ENCODE data around the gene RHBDL3. TPM values are rescaled to one million over a fixed set of nuclear protein-coding genes. Genes with fewer than 3 reads are reported as not detected.

Gene RHBDL3
- total and polyA plus RNA-seq, 2 experiments from 2014 or later: 0.28 to 0.70 TPM

GRCh38 chr17:32275060-32276042, 9.7 kb downstream of the RHBDL3 start:
- peak; percentile 72 for DNase-seq (ENCODE audit: low spot score)
- no peak overlapping the region for H3K4me3 ChIP-seq
- no peak overlapping the region for H3K27ac ChIP-seq
- H3K36me3 ChIP-seq (replicated peaks; ENCODE audit: insufficient read depth, low read depth): no peaks in the 10 kb centered on the region
- H3K4me2 ChIP-seq: no peak overlapping the region
- H4K20me1 ChIP-seq (ENCODE audit: insufficient read depth, poor library complexity, severe bottlenecking): no peaks in the 10 kb centered on the region
- H2AFZ ChIP-seq: no peak overlapping the region
- no peak for TF ChIP-seq EZH2 (IDR thresholded peaks at IDR 0.05; ENCODE audit: borderline replicate concordance)
- TF ChIP-seq EZH2phosphoT487 (IDR thresholded peaks at IDR 0.05; ENCODE audit: low read depth, severe bottlenecking, unreplicated experiment): no peak
- TF ChIP-seq CTCF (IDR thresholded peaks at IDR 0.05; ENCODE audit: poor library complexity): no peak
- H3K4me1 ChIP-seq (ENCODE audit: insufficient read depth): no peaks in the 10 kb centered on the region
- peaks cover 33% of the 10 kb centered on the region for H3K27me3 ChIP-seq
- WGBS (ENCODE audit: low lambda C conversion rate, missing lambda C conversion rate): 52% methylated on average over 15 of the region's 19 CpGs
- H3K9me3 ChIP-seq (ENCODE audit: low read depth): no peaks in the 10 kb centered on the region
- no peaks in the 10 kb centered on the region for H3K9me2 ChIP-seq (replicated peaks; ENCODE audit: insufficient read depth)
- H3K79me2 ChIP-seq: no peaks in the 10 kb centered on the region

GRCh38 chr17:32276171-32276601, 10.6 kb downstream of the RHBDL3 start:
- DNase-seq (ENCODE audit: low spot score): no peak

GRCh38 chr17:32277284-32277683, 11.7 kb downstream of the RHBDL3 start:
- 63% methylated on average over 6 of the region's 6 CpGs for WGBS (ENCODE audit: low lambda C conversion rate, missing lambda C conversion rate)
- Histone ChIP-seq H3K9me2 (replicated peaks; ENCODE audit: insufficient read depth) (no peaks in the 10 kb centered on the region), H3K4me1 (ENCODE audit: insufficient read depth) (no peaks in the 10 kb centered on the region), H3K79me2 (no peaks in the 10 kb centered on the region), H3K9me3 (ENCODE audit: low read depth) (no peaks in the 10 kb centered on the region), H3K27me3 (peaks cover 23% of the 10 kb centered on the region), H4K20me1 (ENCODE audit: insufficient read depth, poor library complexity, severe bottlenecking) (no peaks in the 10 kb centered on the region), H3K27ac (no peak overlapping the region), H2AFZ (no peak overlapping the region), H3K4me2 (no peak overlapping the region), H3K4me3 (no peak overlapping the region), H3K36me3 (replicated peaks; ENCODE audit: insufficient read depth, low read depth) (no peaks in the 10 kb centered on the region)
- peak; percentile 71 for DNase-seq (ENCODE audit: low spot score)
- TF ChIP-seq EZH2phosphoT487 (IDR thresholded peaks at IDR 0.05; ENCODE audit: low read depth, severe bottlenecking, unreplicated experiment) (no peak), EZH2 (IDR thresholded peaks at IDR 0.05; ENCODE audit: borderline replicate concordance) (no peak), CTCF (IDR thresholded peaks at IDR 0.05; ENCODE audit: poor library complexity) (no peak)

More at GRCh38 chr17:32276171-32276601, 10.6 kb downstream of the RHBDL3 start:
- 67% methylated on average over 4 of the region's 4 CpGs for WGBS (ENCODE audit: low lambda C conversion rate, missing lambda C conversion rate)
- H3K36me3 ChIP-seq (replicated peaks; ENCODE audit: insufficient read depth, low read depth): no peaks in the 10 kb centered on the region
- H3K4me1 ChIP-seq (ENCODE audit: insufficient read depth): no peaks in the 10 kb centered on the region
- no peak overlapping the region for H3K4me3 ChIP-seq
- H4K20me1 ChIP-seq (ENCODE audit: insufficient read depth, poor library complexity, severe bottlenecking): no peaks in the 10 kb centered on the region
- peaks cover 32% of the 10 kb centered on the region for H3K27me3 ChIP-seq
- no peak for TF ChIP-seq EZH2 (IDR thresholded peaks at IDR 0.05; ENCODE audit: borderline replicate concordance)
- TF ChIP-seq CTCF (IDR thresholded peaks at IDR 0.05; ENCODE audit: poor library complexity): no peak
- no peak for TF ChIP-seq EZH2phosphoT487 (IDR thresholded peaks at IDR 0.05; ENCODE audit: low read depth, severe bottlenecking, unreplicated experiment)
- no peak overlapping the region for H2AFZ ChIP-seq
- H3K4me2 ChIP-seq: no peak overlapping the region
- H3K27ac ChIP-seq: no peak overlapping the region
- no peaks in the 10 kb centered on the region for H3K9me2 ChIP-seq (replicated peaks; ENCODE audit: insufficient read depth)
- no peaks in the 10 kb centered on the region for H3K9me3 ChIP-seq (ENCODE audit: low read depth)
- no peaks in the 10 kb centered on the region for H3K79me2 ChIP-seq

Data from hepatocyte (in vitro differentiated cells).